HEK293T (cell line): Measurements from ENCODE around the gene CD4.
A peak's percentile ranks its signal among the peaks of the same experiment; 100 is the strongest.

Experiments
- CTCF ChIA-PET: fragments of 350-600 bp; formaldehyde crosslinking; extraction: SDS; loops from one replicate; lab custom pipeline; 2021; ENCODE audit warnings: antibody characterized with exemption, inconsistent platforms; lab: Yijun Ruan, JAX
- POLR2A ChIA-PET: fragments of 350-600 bp; formaldehyde crosslinking; extraction: SDS; loops from one replicate; lab custom pipeline; 2020; ENCODE audit warnings: antibody characterized with exemption, inconsistent platforms; lab: Yijun Ruan, JAX
- DNase-seq: peaks from one replicate; pipeline ENCODE4 v3.0.0; 2012; ENCODE audit warnings: mixed read lengths; ENCODE audit errors: extremely low spot score
- ARNT ChIP-seq: fragments of 450-650 bp; IDR thresholded peaks from 2 replicates; pipeline ENCODE4 v1.6.1; 2017; ENCODE audit warnings: mild to moderate bottlenecking
- BHLHE40 ChIP-seq: fragments of 450-650 bp; IDR thresholded peaks from 2 replicates; pipeline ENCODE4 v1.6.1; 2016; ENCODE audit warnings: mild to moderate bottlenecking, moderate library complexity, borderline replicate concordance
- CTBP1 ChIP-seq: fragments of 450-650 bp; IDR thresholded peaks from 2 replicates; pipeline ENCODE4 v1.6.1; 2016; ENCODE audit warnings: borderline replicate concordance
- ELF4 ChIP-seq: fragments of 450-650 bp; IDR thresholded peaks from 2 replicates; pipeline ENCODE4 v1.6.1; 2017; ENCODE audit warnings: antibody characterized with exemption
- FOXA1 ChIP-seq: fragments of 450-650 bp; IDR thresholded peaks from 2 replicates; pipeline ENCODE4 v1.6.1; 2016; ENCODE audit warnings: mild to moderate bottlenecking
- FOXK2 ChIP-seq: fragments of 450-650 bp; IDR thresholded peaks from 2 replicates; pipeline ENCODE4 v1.6.1; 2016; ENCODE audit warnings: mild to moderate bottlenecking
- FOXM1 ChIP-seq: fragments of 450-650 bp; IDR thresholded peaks from 2 replicates; pipeline ENCODE4 v1.6.1; 2017; ENCODE audit warnings: mild to moderate bottlenecking, borderline replicate concordance
- HDGF ChIP-seq: fragments of 450-650 bp; IDR thresholded peaks from 2 replicates; pipeline ENCODE4 v1.6.1; 2017; ENCODE audit warnings: antibody characterized with exemption, borderline replicate concordance
- L3MBTL2 ChIP-seq: fragments of 450-650 bp; conservative IDR thresholded peaks from 2 replicates; pipeline ENCODE4 v1.6.1; 2016; ENCODE audit warnings: mild to moderate bottlenecking
- LEF1 ChIP-seq: fragments of 450-650 bp; IDR thresholded peaks from 2 replicates; pipeline ENCODE4 v1.6.1; 2017; ENCODE audit warnings: mild to moderate bottlenecking, borderline replicate concordance
- NFRKB ChIP-seq: fragments of 450-650 bp; IDR thresholded peaks from 2 replicates; pipeline ENCODE4 v1.6.1; 2016; ENCODE audit warnings: mild to moderate bottlenecking, moderate library complexity
- SP1 ChIP-seq: fragments of 450-650 bp; IDR thresholded peaks from 2 replicates; pipeline ENCODE4 v1.6.1; 2017
- SUZ12 ChIP-seq: fragments of 450-650 bp; IDR thresholded peaks from 2 replicates; pipeline ENCODE4 v1.6.1; 2016; ENCODE audit warnings: mild to moderate bottlenecking
- TARDBP ChIP-seq: fragments of 450-650 bp; IDR thresholded peaks from 2 replicates; pipeline ENCODE4 v1.6.1; 2016
- ZNF384 ChIP-seq: fragments of 450-650 bp; IDR thresholded peaks from 2 replicates; pipeline ENCODE4 v1.6.1; 2016
- TF ChIP-seq, protein P1 (sequence below): fragments of 450-650 bp; IDR thresholded peaks from 2 replicates; pipeline ENCODE4 v1.6.1; 2016

The CD4 gene

DNA sequence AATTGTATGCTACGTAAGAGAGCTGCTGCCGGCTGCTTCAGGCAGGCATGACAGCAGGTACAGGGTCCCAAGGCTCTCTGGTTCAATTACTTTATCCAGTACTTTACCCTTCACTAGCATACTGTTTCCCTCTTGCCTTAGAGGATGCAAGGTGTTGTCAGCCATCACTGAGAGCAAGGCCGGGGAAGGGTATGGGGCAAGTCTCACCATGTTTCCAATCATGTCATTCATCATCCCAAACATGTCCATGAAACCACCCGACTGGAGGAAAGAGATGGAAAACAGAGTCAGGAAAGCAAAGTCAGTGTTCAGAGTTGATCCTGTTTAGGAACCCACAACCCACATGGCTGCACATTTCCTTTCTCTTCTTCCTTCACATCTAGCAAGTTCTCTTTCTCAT lies 38.8 kb upstream of the CD4 start:
- CTCF ChIA-PET, result no interaction called here

DNA sequence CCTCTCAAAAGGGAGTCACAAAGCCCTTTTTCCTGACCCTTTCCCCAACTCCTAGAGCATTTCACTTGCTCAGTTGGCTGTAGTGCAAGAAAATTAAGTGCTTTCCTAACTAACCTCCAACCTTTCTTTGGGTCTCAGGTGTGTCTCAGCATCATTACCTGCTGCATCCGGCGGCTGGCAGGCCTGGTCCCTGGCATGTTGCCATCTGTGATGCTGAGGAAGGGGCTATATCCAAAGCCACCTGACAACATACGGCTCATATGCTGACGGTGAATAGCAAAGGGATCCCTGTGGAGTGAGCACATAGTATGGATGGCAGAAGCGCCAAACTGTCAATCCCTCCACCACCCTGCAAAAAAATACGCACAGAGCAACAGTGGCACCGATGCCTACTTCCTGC lies 37.6 kb upstream of the CD4 start:
- POLR2A ChIA-PET, result interaction anchor here (0.8 to 6.1 kb wide), 28 partner anchors 11 to 281 kb away, joined by 3 to 148 read pairs (median 12); partner anchors contain the start of genes CD4, CDCA3, COPS7A and GPR162
- no peak for TF ChIP-seq ELF4
- no peak for TF ChIP-seq ARNT
- no peak for TF ChIP-seq HDGF
- TF ChIP-seq L3MBTL2, result no peak
- TF ChIP-seq FOXM1, result no peak
- TF ChIP-seq SUZ12, result no peak
- TF ChIP-seq FOXK2, result no peak
- no peak for TF ChIP-seq CTBP1
- TF ChIP-seq, protein P1, sequence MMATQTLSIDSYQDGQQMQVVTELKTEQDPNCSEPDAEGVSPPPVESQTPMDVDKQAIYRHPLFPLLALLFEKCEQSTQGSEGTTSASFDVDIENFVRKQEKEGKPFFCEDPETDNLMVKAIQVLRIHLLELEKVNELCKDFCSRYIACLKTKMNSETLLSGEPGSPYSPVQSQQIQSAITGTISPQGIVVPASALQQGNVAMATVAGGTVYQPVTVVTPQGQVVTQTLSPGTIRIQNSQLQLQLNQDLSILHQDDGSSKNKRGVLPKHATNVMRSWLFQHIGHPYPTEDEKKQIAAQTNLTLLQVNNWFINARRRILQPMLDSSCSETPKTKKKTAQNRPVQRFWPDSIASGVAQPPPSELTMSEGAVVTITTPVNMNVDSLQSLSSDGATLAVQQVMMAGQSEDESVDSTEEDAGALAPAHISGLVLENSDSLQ, result no peak
- no peak for TF ChIP-seq NFRKB
- no peak for TF ChIP-seq FOXA1
- TF ChIP-seq LEF1, result no peak
- TF ChIP-seq TARDBP, result no peak
- TF ChIP-seq BHLHE40, result no peak
- TF ChIP-seq ZNF384, result no peak
- TF ChIP-seq SP1, result no peak
- CTCF ChIA-PET, result interaction anchor here (0.6 to 4.7 kb wide), 11 partner anchors 12 to 151 kb away, joined by 3 to 38 read pairs (median 5); partner anchors contain the start of genes COPS7A and PTMS
- DNase-seq, result no peak

More for the DNA sequence above, 38.8 kb upstream of the CD4 start:
- TF ChIP-seq TARDBP (no peak), LEF1 (no peak), ARNT (no peak), SUZ12 (no peak), FOXM1 (no peak), ELF4 (no peak), ZNF384 (no peak), BHLHE40 (no peak), HDGF (no peak), CTBP1 (no peak)
- TF ChIP-seq, protein P1, result no peak
- no peak for DNase-seq
- POLR2A ChIA-PET, result interaction anchor here (4.5 to 6.1 kb wide), 2 partner anchors 17 to 102 kb away, joined by 51 to 148 read pairs; partner anchors contain the start of genes CDCA3, PTMS and USP5

DNA sequence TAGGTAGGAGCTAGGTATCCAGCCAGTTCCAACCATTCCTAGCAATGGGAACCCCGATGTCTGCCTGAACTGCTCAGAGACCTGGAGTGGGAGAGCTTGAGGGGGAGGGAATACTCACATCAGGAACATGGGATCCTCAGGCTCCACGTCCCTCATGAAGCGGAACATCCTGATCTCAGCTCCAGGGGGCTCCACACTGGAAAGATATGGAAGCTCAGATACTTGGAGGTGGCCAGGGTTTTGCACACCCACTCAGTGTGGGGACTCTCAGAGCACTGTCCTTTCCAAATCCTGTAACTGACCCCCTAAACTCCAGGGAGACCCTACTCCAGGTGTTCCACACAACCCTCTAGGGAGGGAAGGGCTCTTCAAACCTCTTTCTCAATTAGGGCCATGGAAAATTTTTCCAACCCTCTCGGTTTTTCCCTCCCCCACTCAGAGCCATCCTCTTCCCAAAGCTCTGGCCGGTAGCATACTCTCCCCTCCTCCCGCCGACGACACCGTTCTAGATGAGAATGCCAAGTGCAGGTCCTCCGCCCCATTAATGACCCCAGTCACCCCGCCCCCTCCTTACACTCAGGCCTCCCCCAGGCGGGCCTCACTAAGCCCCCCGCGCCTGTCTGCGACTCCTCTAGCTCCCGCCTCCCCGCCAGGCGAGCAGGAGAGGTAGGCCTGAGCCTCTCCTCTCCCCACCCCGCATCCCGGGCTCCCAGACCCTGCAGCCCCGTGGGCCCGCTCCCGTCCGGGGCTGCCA lies 37.0 kb upstream of the CD4 start:
- TF ChIP-seq CTBP1 (no peak), LEF1 (no peak), SP1 (no peak), FOXK2 (no peak), L3MBTL2 (no peak), NFRKB (no peak), ZNF384 (no peak), FOXA1 (no peak), ELF4 (no peak), BHLHE40 (no peak), HDGF (no peak), SUZ12 (no peak), ARNT (no peak), FOXM1 (no peak)
- TF ChIP-seq, protein P1, result no peak
- DNase-seq, result peak; percentile 55
- ChIA-PET CTCF (interaction anchor here (0.6 to 4.7 kb wide), 25 partner anchors 9 to 181 kb away, joined by 3 to 38 read pairs (median 5); partner anchors contain the start of genes CDCA3, COPS7A, LAG3 and PTMS), POLR2A (interaction anchor here (0.8 to 6.1 kb wide), 47 partner anchors 8 to 282 kb away, joined by 3 to 148 read pairs (median 7); partner anchors contain the start of genes CD4, CDCA3, COPS7A and GPR162)

DNA sequence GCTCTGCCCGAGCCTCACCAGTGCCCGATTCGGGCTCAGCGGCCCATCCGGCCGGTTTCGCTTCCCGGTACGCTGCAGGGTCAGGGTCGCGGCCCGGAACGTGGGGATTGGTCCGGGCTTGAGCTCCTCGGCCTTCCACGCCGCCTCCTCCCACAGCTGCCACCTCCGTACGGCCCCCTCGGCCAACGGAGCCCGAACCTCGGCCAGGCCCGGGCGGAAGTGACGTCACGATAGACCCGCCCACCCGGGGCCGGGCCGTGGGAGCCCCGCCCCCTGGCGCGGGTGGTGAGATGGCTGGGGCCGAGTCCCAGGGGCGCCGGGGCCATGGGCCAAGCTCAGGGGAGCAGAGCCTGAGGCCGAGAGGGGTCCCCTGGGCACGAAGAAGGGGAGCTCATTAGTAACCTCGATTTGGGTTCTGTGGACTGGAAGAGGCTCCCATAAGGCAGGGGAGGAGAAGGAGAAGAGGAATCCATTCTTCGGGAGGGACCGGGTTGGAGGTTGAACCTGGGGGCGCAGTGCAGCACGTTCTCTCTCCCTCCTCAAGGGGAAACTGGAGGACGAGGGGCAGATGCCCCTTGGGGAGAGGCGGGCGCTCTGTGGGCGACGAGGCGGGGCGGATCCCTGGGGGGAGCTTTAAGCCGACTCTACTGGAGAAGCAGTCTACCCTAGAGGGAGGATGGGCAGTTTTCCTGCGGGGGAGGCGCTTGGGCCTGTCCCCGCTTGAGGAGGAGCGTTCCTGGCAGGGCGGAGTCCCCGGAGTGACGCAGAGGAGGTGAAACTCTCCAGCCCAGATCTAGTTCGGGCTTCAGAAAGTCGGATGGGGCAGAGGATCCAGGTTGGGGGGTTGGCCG lies 36.2 kb upstream of the CD4 start, which contains the start of gene MLF2:
TSS of gene MLF2 (minus strand) at position 221 of the 851 bp plus-strand sequence. CDS start 807 bp downstream, outside the sequence.
- TF ChIP-seq, protein P1, result peak; percentile 81
- no peak for TF ChIP-seq BHLHE40
- POLR2A ChIA-PET, result interaction anchor here (0.9 to 6.1 kb wide), 48 partner anchors 9 to 282 kb away, joined by 3 to 148 read pairs (median 7); partner anchors contain the start of genes C12orf57, CD4, CDCA3 and COPS7A

More for the DNA sequence above, 36.2 kb upstream of the CD4 start, which contains the start of gene MLF2:
- CTCF ChIA-PET, result interaction anchor here (0.6 to 4.7 kb wide), 33 partner anchors 9 to 272 kb away, joined by 3 to 38 read pairs (median 5); partner anchors contain the start of genes CDCA3, COPS7A, GPR162 and LAG3
- DNase-seq, result peak; percentile 98
